GM12864 (cell line): ENCODE results near the gene LGI2.

Experiments used
- DNase-seq: peaks from one replicate; pipeline ENCODE4 v3.0.0-alpha.2; 2011; ENCODE audit warnings: low read depth
- H3K4me3 ChIP-seq: 2 replicates; pipeline ENCODE4 v1.5.1; 2011; ENCODE audit warnings: mild to moderate bottlenecking, low read depth, low read length, control low read depth
- CTCF ChIP-seq: IDR thresholded peaks from 2 replicates; pipeline ENCODE4 v1.5.1; 2011; ENCODE audit warnings: low read depth, mild to moderate bottlenecking, moderate library complexity, low read length, control low read depth, inconsistent platforms; ENCODE audit errors: missing control alignments

The LGI2 gene

GRCh38 chr4:24956763-24957162, 74.0 kb downstream of the LGI2 start:
- H3K4me3 ChIP-seq: no peak overlapping the region
- DNase-seq: no peak
- TF ChIP-seq CTCF: no peak

GRCh38 chr4:24956091-24956490, 74.7 kb downstream of the LGI2 start:
- no peak overlapping the region for H3K4me3 ChIP-seq
- no peak for TF ChIP-seq CTCF
- no peak for DNase-seq

GRCh38 chr4:24952667-24953066, 78.1 kb downstream of the LGI2 start:
- no peak for TF ChIP-seq CTCF
- no peak for DNase-seq
- H3K4me3 ChIP-seq: no peak overlapping the region

GRCh38 chr4:24949970-24950369, 80.8 kb downstream of the LGI2 start:
- no peak for TF ChIP-seq CTCF
- H3K4me3 ChIP-seq: no peak overlapping the region
- DNase-seq: no peak
